ENCODE measurements around the gene RCCD1. TPM values are rescaled to one million over a fixed set of nuclear protein-coding genes. Genes with fewer than 3 reads are reported as not detected.

The RCCD1 gene
- total RNA-seq, 1 donor from 2014 or later: 19.7 TPM

DNA sequence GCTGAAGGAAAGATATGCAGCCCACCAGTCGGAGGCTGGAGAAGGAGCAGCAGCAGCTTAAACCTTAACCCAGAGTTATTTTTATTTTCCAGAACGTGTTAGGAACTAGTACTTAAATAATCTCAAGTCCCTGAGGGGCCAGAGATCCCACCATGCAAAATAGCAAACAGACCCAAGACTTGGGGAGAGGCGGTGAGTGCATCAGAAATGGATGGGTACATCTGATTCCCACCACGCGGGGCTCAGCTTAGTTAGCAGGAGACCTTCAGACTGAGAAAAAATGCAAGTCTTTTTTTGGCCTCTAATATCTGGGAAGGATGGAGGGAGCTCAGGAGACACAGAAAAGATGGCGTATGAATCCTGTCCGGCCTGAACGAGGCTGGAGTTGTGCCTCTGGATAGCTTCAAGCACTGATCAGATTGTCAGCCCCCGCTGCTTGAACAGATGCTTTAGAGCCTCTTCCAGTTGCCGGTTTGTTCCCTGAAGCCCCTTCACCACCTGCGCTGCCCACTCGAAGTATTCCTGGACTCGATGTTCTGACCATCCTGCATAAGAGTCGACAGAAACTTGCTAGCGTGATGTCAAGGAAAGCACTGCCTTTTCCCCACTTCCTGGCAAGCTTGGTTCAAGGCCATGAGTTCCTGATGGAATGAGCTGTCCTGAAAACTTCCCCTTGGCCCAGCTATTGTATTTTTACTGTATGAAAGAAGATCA, 23.7 kb upstream of the RCCD1 start:
- no peak overlapping the region for H3K4me3 ChIP-seq
- Mint-ChIP-seq H3K4me3 (peak overlapping the region; percentile 93), H3K36me3 (no peaks in the 10 kb centered on the region), H3K9me3 (no peaks in the 10 kb centered on the region), H3K27me3 (ENCODE audit: insufficient read depth, low read depth) (peaks cover 8% of the 10 kb centered on the region), H3K4me1 (peaks cover 20% of the 10 kb centered on the region), H3K27ac (no peak overlapping the region)
- no peak for TF ChIP-seq EZH2phosphoT487 (IDR thresholded peaks at IDR 0.05)
- no peak for TF ChIP-seq EZH2 (IDR thresholded peaks at IDR 0.05)
- TF ChIP-seq CTCF (IDR thresholded peaks at IDR 0.05): no peak
- peaks cover 7% of the 10 kb centered on the region for H3K79me2 ChIP-seq (ENCODE audit: low read depth)
- H3K4me1 ChIP-seq: peaks cover 7% of the 10 kb centered on the region
- H3K27me3 ChIP-seq: peaks cover 15% of the 10 kb centered on the region
- peaks cover 4% of the 10 kb centered on the region for H4K20me1 ChIP-seq (ENCODE audit: low read depth)
- no peak overlapping the region for H2AFZ ChIP-seq (replicated peaks)
- H3K9ac ChIP-seq: no peak overlapping the region
- H3K36me3 ChIP-seq: no peaks in the 10 kb centered on the region
- no peak overlapping the region for H3K4me2 ChIP-seq
- peaks cover 16% of the 10 kb centered on the region for H3F3A ChIP-seq (ENCODE audit: low read depth)
- H3K9me3 ChIP-seq (ENCODE audit: low read depth): no peaks in the 10 kb centered on the region
- no peak for DNase-seq (ENCODE audit: low spot score)
- no peak overlapping the region for H3K27ac ChIP-seq

GRCh38 chr15:90931575-90931827, 23.2 kb upstream of the RCCD1 start:
- peaks cover 7% of the 10 kb centered on the region for H4K20me1 ChIP-seq (ENCODE audit: low read depth)
- H3K36me3 Mint-ChIP-seq: peaks cover 3% of the 10 kb centered on the region
- no peak overlapping the region for H3K9ac ChIP-seq
- no peaks in the 10 kb centered on the region for H3K9me3 Mint-ChIP-seq
- H3K4me2 ChIP-seq: peak overlapping the region; percentile 88
- H3K4me3 Mint-ChIP-seq: peak overlapping the region; percentile 93
- no peak overlapping the region for H3K27ac ChIP-seq
- peaks cover 15% of the 10 kb centered on the region for H3K27me3 ChIP-seq
- no peak for TF ChIP-seq EZH2 (IDR thresholded peaks at IDR 0.05)
- no peak for TF ChIP-seq CTCF (IDR thresholded peaks at IDR 0.05)
- no peak for TF ChIP-seq EZH2phosphoT487 (IDR thresholded peaks at IDR 0.05)
- H3K27ac Mint-ChIP-seq: no peak overlapping the region
- H3K4me3 ChIP-seq: peak overlapping the region; percentile 85
- peaks cover 12% of the 10 kb centered on the region for H3K4me1 ChIP-seq
- peaks cover 8% of the 10 kb centered on the region for H3K27me3 Mint-ChIP-seq (ENCODE audit: insufficient read depth, low read depth)
- DNase-seq (ENCODE audit: low spot score): no peak
- peaks cover 16% of the 10 kb centered on the region for H3F3A ChIP-seq (ENCODE audit: low read depth)
- H3K36me3 ChIP-seq: no peaks in the 10 kb centered on the region
- H3K79me2 ChIP-seq (ENCODE audit: low read depth): peaks cover 11% of the 10 kb centered on the region
- peak overlapping the region; percentile 97 for H2AFZ ChIP-seq (replicated peaks)
- H3K9me3 ChIP-seq (ENCODE audit: low read depth): no peaks in the 10 kb centered on the region
- peaks cover 24% of the 10 kb centered on the region for H3K4me1 Mint-ChIP-seq

GRCh38 chr15:90931828-90932659, 22.6 kb upstream of the RCCD1 start, which contains the start of gene HDDC3:
Gene HDDC3 (minus strand): TSS chr15:90932549. CDS start chr15:90932540, 9 bp downstream.
- Histone ChIP-seq H3K4me1 (peaks cover 12% of the 10 kb centered on the region), H3K9me3 (ENCODE audit: low read depth) (no peaks in the 10 kb centered on the region), H3K9ac (no peak within 1 kb of the TSS), H3K4me3 (peak within 1 kb of the TSS; percentile 85), H3K27ac (no peak within 1 kb of the TSS), H2AFZ (replicated peaks) (peak within 1 kb of the TSS; percentile 97), H3K4me2 (peak within 1 kb of the TSS; percentile 88), H3F3A (ENCODE audit: low read depth) (peaks cover 16% of the 10 kb centered on the region), H3K27me3 (peaks cover 15% of the 10 kb centered on the region), H4K20me1 (ENCODE audit: low read depth) (peaks cover 10% of the 10 kb centered on the region), H3K79me2 (ENCODE audit: low read depth) (peaks cover 15% of the 10 kb centered on the region), H3K36me3 (no peaks in the 10 kb centered on the region)
- Mint-ChIP-seq H3K9me3 (no peaks in the 10 kb centered on the region), H3K27ac (peak within 1 kb of the TSS; percentile 66), H3K36me3 (peaks cover 6% of the 10 kb centered on the region), H3K4me3 (peak within 1 kb of the TSS; percentile 93), H3K27me3 (ENCODE audit: insufficient read depth, low read depth) (peaks cover 8% of the 10 kb centered on the region), H3K4me1 (peaks cover 27% of the 10 kb centered on the region)
- peak; percentile 95 for DNase-seq (ENCODE audit: low spot score)
- no peak for TF ChIP-seq EZH2phosphoT487 (IDR thresholded peaks at IDR 0.05)
- peak; percentile 50 for TF ChIP-seq EZH2 (IDR thresholded peaks at IDR 0.05)
- peak; percentile 92 for TF ChIP-seq CTCF (IDR thresholded peaks at IDR 0.05)

All from neural progenitor cell (in vitro differentiated cells).